Umbilical cord (tissue), 2 donors: ENCODE results near the gene DLGAP1. TPM values are rescaled to one million over a fixed set of nuclear protein-coding genes. Genes with fewer than 3 reads are reported as not detected.

Experiments used
- DNase-seq: peaks from one replicate; pipeline ENCODE4 v3.0.0-alpha.2; 2015; ENCODE audit warnings: low spot score
- total RNA-seq: library from RNA; depleted of rRNA; stranded (reverse); fragments of >200 nt; gene quantifications from one replicate; pipeline ENCODE4 v1.2.3, GENCODE V29; 2014; ENCODE audit warnings: low replicate concordance; ENCODE audit not compliant: insufficient read depth

DLGAP1 gene
- total RNA-seq, 1 donor from 2014 or later, result 20.7 TPM

DNA sequence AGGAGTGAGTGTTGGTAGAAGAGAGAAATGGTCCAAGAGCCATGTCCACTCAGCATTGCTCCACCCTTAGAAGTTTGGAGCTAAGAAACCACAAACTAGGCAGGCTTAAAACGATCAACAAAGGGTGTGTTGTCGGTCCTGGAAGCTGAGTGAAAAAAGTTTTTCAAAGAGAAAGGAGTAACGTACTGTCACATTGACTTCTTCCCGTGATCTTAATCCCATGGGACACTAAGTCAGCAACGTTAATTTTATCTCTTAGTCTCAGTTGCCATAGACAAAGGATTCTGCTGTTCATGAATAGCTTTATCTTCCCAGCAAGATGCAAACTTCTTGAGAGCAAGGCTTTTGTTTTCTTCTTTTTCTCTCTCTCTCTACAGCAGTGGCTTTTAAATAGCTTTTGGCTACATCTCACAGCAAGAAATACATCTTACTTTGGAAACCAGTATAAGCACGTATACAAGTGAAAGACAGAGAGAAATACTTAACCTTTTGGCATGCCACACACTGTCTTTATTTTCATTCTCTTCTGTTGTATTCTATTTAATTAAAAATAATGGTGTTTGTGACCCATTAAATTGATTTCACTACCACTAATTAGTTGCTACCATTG, 627.8 kb downstream of the DLGAP1 start:
- DNase-seq, result no peak

DNA sequence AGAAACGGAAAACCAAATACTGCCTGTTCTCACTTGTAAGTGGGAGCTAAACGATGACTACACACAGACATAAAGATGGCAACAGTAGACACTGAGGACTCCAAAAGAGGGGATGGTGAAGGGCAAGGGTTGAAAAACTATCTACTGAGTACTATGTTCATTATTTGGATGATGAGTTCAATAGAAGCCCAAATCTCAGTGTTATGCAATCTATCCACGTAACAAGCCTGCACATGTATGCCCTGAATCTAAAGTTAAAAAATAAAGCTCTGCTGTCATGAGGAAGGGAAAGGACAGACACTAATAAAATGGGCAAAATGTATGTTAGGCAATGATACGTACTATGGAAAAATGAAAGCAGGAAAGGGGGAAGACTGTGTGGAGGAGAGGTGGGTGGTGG, 629.1 kb downstream of the DLGAP1 start:
- DNase-seq, result no peak

DNA sequence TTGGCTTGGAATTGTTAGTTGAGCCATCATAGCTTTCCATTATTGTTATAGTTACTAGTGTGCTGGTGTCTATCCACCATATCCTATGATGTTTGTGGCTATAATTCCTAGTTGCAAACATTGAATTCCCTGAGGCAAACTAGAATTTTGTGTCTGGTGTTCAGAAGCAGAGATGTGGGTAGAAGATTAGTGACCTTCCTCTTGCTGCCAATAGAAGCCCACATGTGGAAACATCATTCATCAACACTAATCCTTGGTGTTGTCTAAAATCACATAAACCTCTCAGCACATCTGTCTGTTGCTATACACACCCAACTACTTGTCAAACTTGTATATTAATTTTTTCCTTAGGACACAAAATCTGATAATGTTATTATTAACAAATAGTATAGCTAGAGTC, 631.0 kb downstream of the DLGAP1 start:
- DNase-seq, result no peak

DNA sequence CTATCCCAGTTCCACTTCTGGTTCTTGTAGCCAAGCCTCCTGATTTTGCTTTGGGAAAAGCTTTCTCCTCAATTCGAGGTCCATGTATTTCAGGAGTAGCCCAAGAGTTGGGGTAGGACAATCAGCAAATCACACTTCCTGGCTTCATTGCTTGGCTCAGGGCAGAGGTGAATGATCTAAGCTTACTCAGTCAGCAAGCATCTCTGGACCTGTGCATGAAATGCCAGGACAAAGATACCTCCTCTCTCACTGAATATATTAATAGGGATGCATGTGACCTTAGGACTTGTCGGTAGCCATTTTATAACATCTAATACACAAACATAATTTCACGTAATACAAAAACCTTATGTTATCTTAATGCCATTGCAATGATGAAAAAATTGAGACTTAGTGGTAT, 632.0 kb downstream of the DLGAP1 start:
- no peak for DNase-seq

DNA sequence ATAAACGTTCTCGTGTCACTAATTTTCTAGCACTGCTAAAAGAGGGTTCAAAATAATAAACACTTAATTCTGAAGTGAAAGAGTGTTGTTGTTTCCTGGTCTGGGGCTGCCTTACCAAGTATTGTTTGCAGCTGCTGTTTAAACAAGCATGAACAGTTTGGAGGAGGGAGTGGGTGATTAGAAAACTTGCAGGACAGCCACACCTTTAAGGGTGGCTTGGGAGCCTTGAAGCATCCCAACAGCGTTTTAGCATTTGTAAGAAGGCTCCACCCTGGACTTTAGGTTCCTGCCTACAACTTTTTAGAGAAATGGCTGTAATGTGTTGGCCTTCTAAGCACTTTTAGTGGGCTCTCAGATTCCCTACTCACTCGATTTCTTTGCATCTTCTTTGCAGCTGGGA, 633.6 kb downstream of the DLGAP1 start:
- DNase-seq, result no peak

DNA sequence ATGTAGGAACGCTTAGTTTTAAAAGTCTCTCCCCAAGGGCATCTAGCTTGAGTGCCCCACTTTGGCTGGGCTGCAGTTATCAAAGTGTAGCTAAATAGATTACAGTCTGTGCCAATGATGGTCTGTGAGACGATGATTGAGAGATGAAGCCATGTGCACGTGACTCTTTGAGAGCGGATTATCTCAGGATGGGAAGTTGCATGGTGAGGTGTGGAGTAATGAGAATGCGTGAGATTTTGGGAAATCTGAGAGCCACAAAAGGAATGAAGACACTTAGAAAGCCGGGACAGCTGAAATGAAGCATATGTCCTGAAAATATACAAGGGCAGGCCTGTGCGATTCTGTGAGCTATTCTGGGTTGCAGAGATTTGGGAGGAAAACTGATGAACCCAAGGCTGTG, 635.1 kb downstream of the DLGAP1 start:
- no peak for DNase-seq

DNA sequence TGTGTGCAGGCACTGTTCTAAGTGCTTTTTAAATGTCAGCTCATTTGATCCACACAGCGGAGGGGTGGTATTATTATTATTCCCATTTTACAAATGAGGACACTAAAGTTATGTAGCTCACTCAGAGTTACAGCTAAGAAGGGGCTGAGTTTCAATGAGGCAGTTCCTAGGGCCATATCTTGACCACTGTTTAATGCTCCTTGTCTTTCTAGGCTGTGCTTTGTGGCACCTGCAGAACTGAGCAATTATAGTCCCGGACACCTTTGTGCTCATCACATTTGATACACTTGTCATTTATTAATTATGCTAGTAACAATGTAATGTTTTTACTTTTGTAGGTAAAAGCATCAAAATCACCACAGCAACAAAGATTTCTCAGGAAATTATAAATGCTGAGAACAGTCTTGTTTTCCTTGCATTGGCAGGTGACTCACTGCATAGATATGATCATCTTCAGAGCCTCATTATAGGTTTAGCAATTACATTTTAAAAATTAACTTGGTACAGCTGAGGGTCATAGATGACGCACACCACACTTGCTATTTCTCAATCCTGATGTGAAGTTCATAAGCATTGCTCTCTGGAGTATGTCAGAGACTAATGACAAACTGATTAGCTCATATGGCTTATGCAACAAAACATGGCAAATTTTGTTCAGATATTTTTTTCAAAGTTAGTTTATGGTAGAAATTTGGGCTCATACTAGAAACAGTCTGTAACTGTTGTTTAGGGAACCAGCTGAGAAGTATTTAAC, 638.3 kb downstream of the DLGAP1 start:
- DNase-seq, result peak; percentile 74

DNA sequence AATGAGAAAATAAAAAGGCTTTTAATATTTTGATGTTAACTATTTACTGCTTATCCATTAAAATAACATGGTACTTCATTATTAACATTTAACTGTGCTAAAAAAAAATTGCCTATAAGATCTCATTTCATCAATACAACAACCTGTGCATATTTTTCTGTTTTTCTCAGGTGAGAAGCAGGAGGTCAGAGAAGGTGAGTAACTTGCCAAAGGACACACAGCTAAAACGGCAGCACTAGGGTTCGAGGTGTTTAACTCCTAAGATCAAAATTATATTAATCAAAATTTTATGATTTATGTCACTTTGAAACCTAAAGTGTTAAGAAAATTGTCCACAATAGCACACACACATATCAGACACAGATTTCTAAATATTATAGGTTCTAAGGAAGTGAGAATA, 639.1 kb downstream of the DLGAP1 start:
- DNase-seq, result no peak

DNA sequence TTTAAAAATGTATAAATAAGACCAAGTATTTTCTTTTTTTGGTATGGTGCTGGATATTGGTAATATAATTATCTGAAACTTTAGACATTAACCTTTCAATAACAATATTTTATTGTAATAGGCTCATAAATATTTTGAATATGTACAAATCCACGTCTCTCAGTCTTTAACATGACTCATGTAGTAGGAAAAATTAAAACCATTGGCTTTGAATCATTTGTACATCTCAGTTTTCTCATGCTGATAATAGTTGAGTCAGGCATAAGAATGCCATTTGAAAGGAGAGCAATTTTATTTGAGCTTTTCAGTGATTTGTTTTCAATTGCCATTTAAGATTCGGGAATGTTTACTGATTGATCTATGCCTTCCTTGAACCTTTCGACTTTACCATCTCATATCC, 640.3 kb downstream of the DLGAP1 start:
- DNase-seq, result no peak

DNA sequence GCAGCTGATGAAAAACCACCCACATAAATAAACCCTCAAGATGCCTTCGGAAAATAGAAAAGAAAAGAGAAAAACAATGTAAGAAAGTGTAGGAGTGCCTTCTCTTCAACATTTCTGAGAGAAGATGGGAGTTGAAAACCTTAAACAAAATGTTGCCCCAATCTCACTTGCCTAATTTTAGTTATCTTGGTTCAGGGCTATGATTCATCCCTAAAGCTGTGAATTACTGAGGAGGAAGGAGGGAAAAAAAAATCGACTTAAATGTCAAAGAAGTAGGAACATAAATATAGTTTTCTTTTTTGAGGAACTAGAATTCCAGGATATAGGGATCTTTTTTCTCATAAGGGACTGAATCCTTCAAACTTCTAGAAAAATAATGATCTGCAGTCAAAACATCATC, 644.8 kb downstream of the DLGAP1 start:
- DNase-seq, result no peak

DNA sequence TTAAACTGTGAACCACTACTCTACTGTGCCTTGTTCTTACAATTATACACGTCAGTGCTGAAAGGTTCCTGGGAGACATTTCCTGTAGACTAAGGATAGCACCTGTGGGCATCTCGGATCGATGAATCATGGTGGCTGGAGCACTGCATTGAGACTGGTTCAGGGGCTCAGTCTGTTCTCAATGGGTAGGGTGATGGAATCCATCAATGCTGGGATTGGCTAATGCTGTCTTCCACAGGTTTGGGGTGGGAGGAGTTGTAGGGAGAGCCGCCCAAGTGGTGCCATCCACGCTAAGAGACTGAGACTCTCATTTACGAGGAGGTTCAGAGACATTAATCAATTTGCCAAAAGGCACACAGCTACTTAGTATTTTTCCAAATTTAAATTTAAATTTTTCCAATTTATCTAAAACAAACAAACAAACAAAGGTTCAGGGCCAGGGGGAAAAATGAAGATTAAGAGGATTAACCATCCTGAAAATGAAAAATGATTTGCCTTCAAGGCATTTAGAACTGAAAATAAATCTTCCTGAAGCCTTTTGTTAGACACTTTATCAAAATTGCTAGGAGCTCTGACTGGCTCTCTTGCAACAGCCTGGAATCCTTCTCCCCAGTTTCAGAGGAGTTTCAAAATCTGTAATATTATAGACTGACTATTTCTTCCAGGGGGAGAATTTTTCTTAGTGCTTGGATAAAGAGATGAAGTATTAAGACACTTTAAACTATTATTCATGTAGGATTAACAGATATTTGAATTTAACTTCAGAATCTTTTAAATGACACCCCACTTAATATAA, 645.9 kb downstream of the DLGAP1 start:
- no peak for DNase-seq

DNA sequence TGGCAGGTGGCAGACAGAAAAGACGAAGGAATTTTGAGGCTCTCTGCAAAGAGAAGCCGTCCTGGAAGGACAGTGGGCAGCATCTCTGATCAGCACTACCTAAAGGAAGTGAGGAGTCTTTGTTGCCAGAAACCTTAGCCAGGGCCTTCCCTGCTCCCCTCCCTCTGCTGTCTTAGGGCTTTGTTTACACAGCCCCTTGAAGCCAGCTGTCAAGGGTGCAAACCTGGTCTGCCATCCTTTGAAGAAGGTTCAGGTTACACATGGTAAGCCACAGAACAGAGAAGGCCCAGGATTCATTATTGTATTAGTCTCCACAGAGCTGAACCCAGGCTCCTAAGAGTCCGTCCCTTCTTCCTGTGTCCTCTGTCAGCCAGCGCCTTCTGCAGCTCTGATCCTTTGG, 648.5 kb downstream of the DLGAP1 start:
- DNase-seq, result no peak

DNA sequence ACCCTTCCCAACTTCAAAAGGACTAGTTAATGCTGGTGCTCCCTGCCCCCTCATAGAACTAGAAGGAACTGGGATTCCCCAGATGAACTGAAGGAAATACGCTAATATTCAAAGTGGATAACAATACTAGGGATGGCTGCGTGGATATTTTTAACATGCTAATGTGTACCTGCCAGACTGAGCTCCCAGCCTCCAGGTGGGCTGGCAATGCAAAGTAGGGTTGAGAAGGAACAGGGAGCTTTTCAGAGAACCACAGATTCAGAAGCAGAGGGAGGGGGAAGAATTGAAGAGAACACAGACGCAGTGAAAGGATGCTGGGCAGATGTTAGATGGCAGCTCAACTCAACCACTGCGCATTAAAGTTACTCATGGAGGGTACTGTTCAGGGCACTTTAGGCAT, 650.8 kb downstream of the DLGAP1 start:
- no peak for DNase-seq

DNA sequence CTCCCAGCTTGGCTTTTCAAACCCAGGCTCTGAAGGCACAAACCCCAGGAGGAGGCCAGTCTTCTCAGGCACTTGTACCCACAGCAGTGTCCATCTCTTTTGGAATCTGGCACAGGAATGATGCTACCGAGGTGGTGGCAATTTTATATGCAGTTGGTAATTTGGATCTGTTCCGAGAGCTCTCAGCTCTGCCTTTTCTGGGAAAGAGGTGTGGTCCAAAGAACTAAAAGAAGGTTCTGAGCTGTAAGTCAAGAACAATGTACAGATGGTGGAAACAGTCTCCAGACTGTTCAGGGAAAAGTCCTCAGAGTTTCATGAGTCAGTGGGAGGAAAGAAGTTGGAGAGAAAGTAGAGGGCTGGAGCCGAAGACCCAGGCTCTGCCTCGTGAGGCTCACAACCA, 651.8 kb downstream of the DLGAP1 start:
- DNase-seq, result no peak

DNA sequence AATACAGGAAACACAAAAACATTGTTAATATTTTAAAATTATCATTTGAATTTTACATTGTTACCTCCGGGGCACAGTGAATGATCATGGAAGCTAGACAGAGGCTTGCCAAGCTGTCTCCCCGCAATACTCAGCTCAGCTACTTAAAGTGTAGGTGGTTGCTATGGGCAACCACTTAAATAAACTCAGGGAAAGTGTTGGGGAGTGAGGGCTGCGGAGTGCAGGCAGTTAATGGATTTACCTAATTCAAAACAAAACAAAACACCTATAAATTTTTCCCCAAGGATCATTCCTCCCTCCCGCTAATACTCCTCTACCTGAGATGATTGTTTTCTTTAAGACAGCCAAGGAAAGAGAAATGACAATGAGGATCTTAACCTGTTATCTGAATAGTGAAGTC, 655.6 kb downstream of the DLGAP1 start:
- peak; percentile 6 for DNase-seq

DNA sequence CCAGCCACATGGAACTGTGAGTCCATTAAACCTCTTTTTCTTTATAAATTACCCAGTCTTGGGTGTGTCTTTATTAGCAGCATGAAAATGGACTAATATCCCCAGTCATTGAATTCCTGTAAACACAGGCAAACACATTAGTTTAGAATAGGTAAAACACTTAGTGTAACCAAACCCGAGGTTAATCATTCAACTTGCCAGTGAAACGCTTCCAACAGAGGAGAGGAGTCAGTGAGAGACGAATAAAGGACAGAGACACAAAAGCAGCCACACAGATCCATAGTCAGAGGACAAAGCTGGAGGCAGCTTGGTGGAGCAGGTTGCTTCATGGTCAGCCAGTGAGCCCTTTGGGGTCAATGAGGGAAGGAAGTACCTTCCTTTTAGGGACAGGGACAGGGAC, 657.1 kb downstream of the DLGAP1 start:
- no peak for DNase-seq

DNA sequence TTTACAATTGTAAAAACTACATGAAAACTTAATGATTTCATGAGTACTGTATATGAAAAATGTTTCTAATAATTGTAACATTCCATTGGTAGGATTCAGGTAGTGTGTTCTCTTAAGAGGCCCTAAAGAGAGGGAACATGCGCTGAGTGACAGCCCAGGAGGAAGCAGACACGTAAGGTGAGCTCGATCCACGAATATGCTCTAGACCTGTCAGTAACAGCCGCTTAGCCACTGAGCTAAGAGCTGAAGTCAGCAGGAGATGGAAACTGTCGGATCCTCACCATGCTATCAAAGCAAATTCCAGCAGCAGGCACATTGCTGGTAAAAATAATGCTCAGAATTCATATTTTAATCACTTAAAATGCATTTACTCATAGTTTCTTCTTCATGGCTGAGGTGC, 658.7 kb downstream of the DLGAP1 start:
- no peak for DNase-seq

DNA sequence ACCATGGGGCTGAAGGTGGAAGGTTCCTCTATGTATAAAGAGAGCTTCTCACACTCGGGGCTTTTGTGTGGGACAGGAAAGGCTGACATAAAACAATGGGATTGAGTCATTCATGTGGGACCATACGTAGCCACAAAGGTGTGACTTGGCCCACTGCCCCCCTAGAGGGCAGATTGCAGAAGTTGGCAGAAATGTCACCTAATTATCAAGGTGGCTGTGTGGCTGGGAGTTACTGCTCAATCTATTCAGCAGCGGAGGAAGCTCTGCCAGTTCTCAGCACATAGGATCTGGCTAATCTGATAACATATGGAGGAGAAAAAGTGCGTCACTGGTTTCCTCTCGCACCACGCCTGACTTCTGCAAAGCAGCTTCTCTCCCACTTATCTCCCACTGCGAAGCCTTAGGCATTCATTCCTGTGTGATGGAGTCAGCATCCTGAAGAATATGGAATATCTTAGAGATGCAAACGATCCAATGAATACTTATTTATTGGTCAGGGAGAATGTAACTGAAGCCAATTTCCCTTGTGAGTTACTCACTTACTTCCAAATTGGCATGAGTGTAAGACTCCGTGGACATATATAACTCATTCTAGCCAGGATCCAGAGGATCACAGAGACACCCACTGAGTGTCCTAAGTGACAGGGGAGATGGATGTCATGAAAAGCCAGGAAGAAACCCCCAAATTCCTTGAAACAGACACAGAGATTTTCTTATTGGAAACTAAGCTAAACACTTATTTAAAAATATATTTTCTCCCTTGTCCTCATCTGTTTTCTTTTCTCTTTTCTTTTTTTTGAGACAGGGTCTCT, 660.4 kb downstream of the DLGAP1 start:
- peak; percentile 47 for DNase-seq

DNA sequence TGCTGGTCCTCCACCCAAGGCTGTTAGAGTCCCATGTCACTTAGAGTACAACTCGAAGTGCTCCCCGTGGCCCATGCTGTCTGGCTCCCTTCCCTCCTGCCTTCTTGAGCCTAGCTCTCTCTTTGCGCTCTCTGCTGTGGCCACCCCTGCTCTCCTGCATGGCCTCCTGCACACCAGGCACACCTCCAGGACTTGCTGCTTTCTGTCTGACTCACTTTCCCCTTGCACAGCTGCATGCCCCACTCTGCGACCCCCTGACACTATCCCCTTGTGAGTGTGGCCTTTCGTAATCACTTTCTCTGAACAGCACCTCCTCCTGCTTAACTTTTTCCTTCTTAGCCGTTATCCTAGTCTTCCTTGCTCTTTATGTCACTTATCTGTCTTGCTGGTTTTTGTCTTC, 661.6 kb downstream of the DLGAP1 start:
- DNase-seq, result no peak

DNA sequence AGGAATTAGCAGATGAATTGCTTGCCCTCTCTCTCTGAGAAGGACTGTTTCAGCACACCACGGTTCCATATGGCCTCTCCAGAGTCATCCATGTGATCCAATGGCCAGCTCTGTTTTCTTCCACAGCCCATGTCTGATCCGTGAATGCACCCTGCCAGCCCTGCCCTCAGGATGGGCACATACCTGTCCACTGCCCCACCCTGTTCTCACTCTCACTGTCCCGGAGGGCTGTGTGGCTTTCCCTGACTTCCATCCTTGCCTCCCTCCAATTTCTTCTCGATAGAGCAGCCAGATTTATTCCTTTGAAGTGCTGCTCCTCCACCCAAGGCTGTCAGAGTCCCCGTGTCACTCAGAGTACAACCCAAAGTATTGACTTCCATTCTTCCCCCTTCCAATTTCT, 662.0 kb downstream of the DLGAP1 start:
- no peak for DNase-seq

DNA sequence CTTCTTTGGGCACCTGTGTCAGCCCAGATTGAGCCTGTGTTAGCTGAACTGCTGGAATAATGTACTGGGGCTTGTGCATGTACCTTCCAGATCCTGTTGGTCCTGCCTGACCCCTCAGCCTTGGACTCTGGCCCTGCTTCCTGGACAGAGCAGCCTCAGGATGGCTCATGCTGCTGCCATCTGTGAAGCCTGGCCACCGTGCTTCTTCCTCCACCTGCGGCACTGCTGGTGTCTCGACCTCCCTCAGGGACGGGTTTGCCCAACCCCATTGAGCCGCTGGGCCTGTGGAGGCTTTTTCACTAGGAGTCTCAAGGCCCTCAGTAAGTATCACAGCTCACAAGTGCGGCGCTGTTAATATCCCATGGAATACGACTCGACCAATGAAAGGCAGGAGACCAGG, 662.4 kb downstream of the DLGAP1 start:
- no peak for DNase-seq

DNA sequence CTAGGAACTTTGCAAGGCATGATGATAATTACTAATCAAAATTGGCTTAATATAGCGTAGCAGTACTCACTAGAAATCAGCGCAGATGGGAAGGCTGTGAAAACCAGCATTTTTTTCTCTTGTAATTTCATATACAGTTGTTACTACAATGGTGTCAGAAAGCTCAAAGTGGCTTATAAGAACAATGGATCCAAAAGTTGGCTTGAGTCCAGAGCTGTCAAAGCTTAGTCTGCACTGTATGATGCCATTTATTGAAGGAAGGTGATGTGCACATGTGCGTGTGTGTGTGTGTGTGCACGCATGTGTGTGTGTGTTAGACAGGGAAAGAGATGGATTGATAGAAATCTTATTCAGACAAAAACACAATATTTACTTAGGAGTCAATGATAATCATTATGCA, 663.9 kb downstream of the DLGAP1 start:
- DNase-seq, result peak; percentile 17
